ENCODE data around the gene SCAP. TPM values are rescaled to one million over a fixed set of nuclear protein-coding genes. Genes with fewer than 3 reads are reported as not detected.
A peak's percentile ranks its signal among the peaks of the same experiment; 100 is the strongest.

Gene SCAP
- polyA plus RNA-seq, 3 donors from 2014 or later = 33.4 to 59.2 (median 38.8) TPM

GRCh38 chr3:47412842-47413520 lies 62.8 kb downstream of the SCAP start:
- H3K36me3 Mint-ChIP-seq = peaks cover 3 to 14% (median 5%) of the 10 kb centered on the region in 3 donors
- peak overlapping the region in 3 of 6 donors; percentile 32 to 60 (median 37) for H3K27ac Mint-ChIP-seq
- no peaks in the 10 kb centered on the region for H3K4me1 Mint-ChIP-seq
- no peak for DNase-seq
- no peak overlapping the region for H3K4me3 Mint-ChIP-seq
- H3K9me3 Mint-ChIP-seq = no peaks in the 10 kb centered on the region
- peaks cover 2 to 6% (median 3%) of the 10 kb centered on the region in 3 donors for H3K27me3 Mint-ChIP-seq (ENCODE audit: low read depth in 3 of 3)

DNA sequence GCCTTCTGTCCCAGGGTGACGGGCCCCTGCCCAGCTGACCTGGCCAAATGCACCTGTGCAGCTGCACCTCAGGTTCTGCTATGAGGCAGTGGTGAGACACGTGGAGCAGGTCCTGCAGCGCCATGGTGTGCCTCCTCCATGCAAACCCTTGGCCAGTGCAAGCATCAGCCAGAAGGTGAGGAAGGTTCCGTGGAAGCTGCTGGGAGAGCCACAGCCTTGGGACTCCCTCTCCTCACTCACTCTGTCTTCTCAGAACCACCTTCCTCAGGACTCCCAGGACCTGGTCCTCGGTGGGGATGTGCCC lies 63.3 kb downstream of the SCAP start:
- no peak overlapping the region for H3K4me3 Mint-ChIP-seq
- no peaks in the 10 kb centered on the region for H3K9me3 Mint-ChIP-seq
- DNase-seq = no peak
- no peak overlapping the region for H3K27ac Mint-ChIP-seq
- H3K27me3 Mint-ChIP-seq (ENCODE audit: low read depth in 3 of 3) = peaks cover 2 to 6% (median 3%) of the 10 kb centered on the region in 3 donors
- peaks cover 3 to 14% (median 5%) of the 10 kb centered on the region in 3 donors for H3K36me3 Mint-ChIP-seq
- no peaks in the 10 kb centered on the region for H3K4me1 Mint-ChIP-seq

- H3K4me3 Mint-ChIP-seq = no peak overlapping the region
- no peak overlapping the region for H3K27ac Mint-ChIP-seq
- peaks cover 3 to 14% (median 5%) of the 10 kb centered on the region in 3 donors for H3K36me3 Mint-ChIP-seq
- no peaks in the 10 kb centered on the region for H3K4me1 Mint-ChIP-seq
- DNase-seq = no peak
- H3K9me3 Mint-ChIP-seq = no peaks in the 10 kb centered on the region
- H3K27me3 Mint-ChIP-seq (ENCODE audit: low read depth in 3 of 3) = peaks cover 2 to 6% (median 3%) of the 10 kb centered on the region in 3 donors
Observed at GRCh38 chr3:47411696-47412452, 63.9 kb downstream of the SCAP start.

- no peaks in the 10 kb centered on the region for H3K9me3 Mint-ChIP-seq
- H3K4me1 Mint-ChIP-seq = no peaks in the 10 kb centered on the region
- no peak for DNase-seq
- no peak overlapping the region for H3K27ac Mint-ChIP-seq
- peaks cover 2 to 4% (median 3%) of the 10 kb centered on the region in 3 donors for H3K27me3 Mint-ChIP-seq (ENCODE audit: low read depth in 3 of 3)
- H3K36me3 Mint-ChIP-seq = peaks cover 3 to 14% (median 5%) of the 10 kb centered on the region in 3 donors
- H3K4me3 Mint-ChIP-seq = no peak overlapping the region
Observed at GRCh38 chr3:47410801-47411646, 64.7 kb downstream of the SCAP start.

GRCh38 chr3:47410417-47410720 lies 65.4 kb downstream of the SCAP start:
- Mint-ChIP-seq H3K4me1 (no peaks in the 10 kb centered on the region), H3K4me3 (no peak overlapping the region), H3K27ac (peak overlapping the region in 1 of 6 donors; percentile 67), H3K36me3 (peaks cover 0 to 11% (median 5%) of the 10 kb centered on the region in 3 donors), H3K27me3 (ENCODE audit: low read depth in 3 of 3) (peaks cover 0 to 2% (median 1%) of the 10 kb centered on the region in 3 donors), H3K9me3 (no peaks in the 10 kb centered on the region)
- no peak for DNase-seq

DNA sequence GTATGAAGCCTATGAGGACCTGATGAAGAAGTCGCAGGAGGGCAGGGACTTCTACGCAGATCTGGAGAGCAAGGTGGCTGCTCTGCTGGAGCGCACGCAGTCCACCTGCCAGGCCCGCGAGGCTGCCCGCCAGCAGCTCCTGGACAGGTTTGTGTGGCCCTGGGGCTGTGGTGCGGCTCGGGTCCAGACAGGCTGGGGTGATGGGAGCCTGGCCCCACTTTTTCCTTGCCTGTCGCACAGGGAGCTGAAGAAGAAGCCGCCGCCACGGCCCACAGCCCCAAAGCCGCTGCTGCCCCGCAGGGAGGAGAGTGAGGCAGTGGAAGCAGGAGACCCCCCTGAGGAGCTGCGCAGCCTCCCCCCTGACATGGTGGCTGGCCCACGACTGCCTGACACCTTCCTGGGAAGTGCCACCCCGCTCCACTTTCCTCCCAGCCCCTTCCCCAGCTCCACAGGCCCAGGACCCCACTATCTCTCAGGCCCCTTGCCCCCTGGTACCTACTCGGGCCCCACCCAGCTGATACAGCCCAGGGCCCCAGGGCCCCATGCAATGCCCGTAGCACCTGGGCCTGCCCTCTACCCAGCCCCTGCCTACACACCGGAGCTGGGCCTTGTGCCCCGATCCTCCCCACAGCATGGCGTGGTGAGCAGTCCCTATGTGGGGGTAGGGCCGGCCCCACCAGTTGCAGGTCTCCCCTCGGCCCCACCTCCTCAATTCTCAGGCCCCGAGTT lies 65.9 kb downstream of the SCAP start:
- Mint-ChIP-seq H3K27ac (peak overlapping the region in 1 of 6 donors; percentile 67), H3K4me1 (no peaks in the 10 kb centered on the region), H3K9me3 (no peaks in the 10 kb centered on the region), H3K4me3 (no peak overlapping the region), H3K27me3 (ENCODE audit: low read depth in 3 of 3) (peaks cover 0 to 2% (median 0%) of the 10 kb centered on the region in 3 donors), H3K36me3 (peaks cover 0 to 6% (median 5%) of the 10 kb centered on the region in 3 donors)
- no peak for DNase-seq

DNA sequence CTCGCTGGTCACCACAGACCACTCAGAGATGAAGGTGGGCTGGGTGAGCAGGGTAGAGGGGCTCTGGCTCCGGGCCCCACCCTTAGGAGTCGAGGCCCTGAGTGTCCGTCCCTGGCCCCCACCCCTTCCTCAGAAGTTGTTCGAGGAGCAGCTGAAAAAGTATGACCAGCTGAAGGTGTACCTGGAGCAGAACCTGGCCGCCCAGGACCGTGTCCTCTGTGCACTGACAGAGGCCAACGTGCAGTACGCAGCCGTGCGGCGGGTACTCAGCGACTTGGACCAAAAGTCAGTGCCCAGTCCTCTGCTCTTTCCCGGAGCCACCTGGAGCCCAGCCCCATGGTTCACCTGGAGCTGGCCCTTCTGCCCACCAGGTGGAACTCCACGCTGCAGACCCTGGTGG lies 66.5 kb downstream of the SCAP start:
- no peaks in the 10 kb centered on the region for H3K4me1 Mint-ChIP-seq
- H3K36me3 Mint-ChIP-seq = peaks cover 0 to 6% (median 5%) of the 10 kb centered on the region in 3 donors
- no peaks in the 10 kb centered on the region for H3K9me3 Mint-ChIP-seq

GRCh38 chr3:47408839-47409229 lies 66.9 kb downstream of the SCAP start:
- Mint-ChIP-seq H3K27ac (no peak overlapping the region), H3K27me3 (ENCODE audit: low read depth in 3 of 3) (peaks cover 0 to 2% (median 0%) of the 10 kb centered on the region in 3 donors), H3K9me3 (no peaks in the 10 kb centered on the region), H3K4me1 (no peaks in the 10 kb centered on the region), H3K4me3 (no peak overlapping the region), H3K36me3 (peaks cover 0 to 6% (median 5%) of the 10 kb centered on the region in 3 donors)
- no peak for DNase-seq

More for the DNA sequence above, 66.5 kb downstream of the SCAP start:
- H3K4me3 Mint-ChIP-seq = no peak overlapping the region
- peaks cover 0 to 2% (median 0%) of the 10 kb centered on the region in 3 donors for H3K27me3 Mint-ChIP-seq (ENCODE audit: low read depth in 3 of 3)
- no peak overlapping the region for H3K27ac Mint-ChIP-seq
- no peak for DNase-seq

- Mint-ChIP-seq H3K4me3 (no peak overlapping the region), H3K9me3 (no peaks in the 10 kb centered on the region), H3K27me3 (ENCODE audit: low read depth in 3 of 3) (peaks cover 0 to 5% (median 2%) of the 10 kb centered on the region in 3 donors), H3K27ac (peak overlapping the region in 1 of 6 donors; percentile 28), H3K36me3 (peaks cover 0 to 3% (median 3%) of the 10 kb centered on the region in 3 donors), H3K4me1 (no peaks in the 10 kb centered on the region)
- no peak for DNase-seq
Observed at GRCh38 chr3:47407896-47408838, 67.6 kb downstream of the SCAP start.

DNA sequence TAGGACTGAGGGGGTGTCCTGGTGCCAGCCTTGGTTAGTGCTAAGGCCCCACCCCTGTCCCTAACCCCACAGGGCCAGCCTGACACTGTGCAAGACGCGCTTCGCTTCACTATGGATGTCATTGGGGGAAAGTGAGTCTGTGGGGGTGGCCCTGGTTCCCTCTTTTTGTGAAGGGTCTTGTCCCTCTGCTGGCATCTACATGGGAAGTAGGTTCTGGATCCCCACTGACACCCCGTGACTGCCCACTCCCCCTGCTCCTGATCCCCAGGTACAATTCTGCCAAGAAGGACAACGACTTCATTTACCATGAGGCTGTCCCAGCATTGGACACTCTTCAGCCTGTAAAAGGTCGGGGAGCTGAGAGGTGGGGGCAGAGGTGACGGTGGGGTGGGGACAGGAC lies 68.5 kb downstream of the SCAP start:
- H3K4me3 Mint-ChIP-seq = no peak overlapping the region
- H3K36me3 Mint-ChIP-seq = no peaks in the 10 kb centered on the region
- H3K4me1 Mint-ChIP-seq = no peaks in the 10 kb centered on the region
- peaks cover 0 to 5% (median 0%) of the 10 kb centered on the region in 3 donors for H3K27me3 Mint-ChIP-seq (ENCODE audit: low read depth in 3 of 3)
- DNase-seq = no peak
- no peaks in the 10 kb centered on the region for H3K9me3 Mint-ChIP-seq
- no peak overlapping the region for H3K27ac Mint-ChIP-seq

DNA sequence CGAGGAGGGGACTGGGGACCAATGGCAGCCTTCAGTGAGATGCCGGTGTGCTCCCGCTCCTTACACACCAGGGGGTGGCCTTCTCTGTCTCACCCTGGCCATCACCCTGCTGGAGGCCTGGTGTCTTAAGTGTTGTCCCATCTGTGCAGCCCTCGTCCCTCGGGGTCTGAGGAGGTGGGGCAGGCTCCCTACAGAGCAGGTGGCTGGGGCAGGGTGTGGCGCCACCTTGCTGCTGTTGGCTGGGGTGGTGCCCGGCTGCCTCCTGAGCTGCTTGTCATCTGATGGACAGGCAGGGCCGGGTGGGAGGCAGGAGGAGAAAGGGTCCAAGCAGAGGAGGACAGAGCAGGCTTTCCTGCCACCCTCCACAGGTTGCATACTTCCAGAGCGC lies 69.0 kb downstream of the SCAP start:
- no peaks in the 10 kb centered on the region for H3K9me3 Mint-ChIP-seq
- peaks cover 0 to 5% (median 0%) of the 10 kb centered on the region in 3 donors for H3K27me3 Mint-ChIP-seq (ENCODE audit: low read depth in 3 of 3)
- no peak overlapping the region for H3K4me3 Mint-ChIP-seq
- DNase-seq = no peak
- H3K4me1 Mint-ChIP-seq = no peaks in the 10 kb centered on the region
- no peak overlapping the region for H3K27ac Mint-ChIP-seq
- H3K36me3 Mint-ChIP-seq = no peaks in the 10 kb centered on the region

GRCh38 chr3:47405820-47406761 lies 69.7 kb downstream of the SCAP start:
- Mint-ChIP-seq H3K27me3 (ENCODE audit: low read depth in 3 of 3) (peaks cover 0 to 5% (median 0%) of the 10 kb centered on the region in 3 donors), H3K36me3 (no peaks in the 10 kb centered on the region), H3K27ac (no peak overlapping the region), H3K4me1 (no peaks in the 10 kb centered on the region), H3K9me3 (no peaks in the 10 kb centered on the region), H3K4me3 (no peak overlapping the region)
- no peak for DNase-seq
